Left ventricle myocardium inferior (tissue), 1 donor: ENCODE data around the gene PAN3. TPM values are rescaled to one million over a fixed set of nuclear protein-coding genes. Genes with fewer than 3 reads are reported as not detected.
A peak's percentile ranks its signal among the peaks of the same experiment; 100 is the strongest.

Experiments
- DNase-seq: peaks from one replicate; pipeline ENCODE4 v3.0.0-alpha.2; 2020
- H3K27ac ChIP-seq: fragments of 200-600 bp; replicated peaks from 2 replicates; pipeline ENCODE4 v1.8.0; 2021
- H3K27me3 ChIP-seq: fragments of 200-600 bp; 2 replicates; pipeline ENCODE4 v1.8.0; 2021; ENCODE audit warnings: low read depth
- H3K36me3 ChIP-seq: fragments of 200-600 bp; 2 replicates; pipeline ENCODE4 v1.8.0; 2021
- H3K4me1 ChIP-seq: fragments of 200-600 bp; 2 replicates; pipeline ENCODE4 v1.8.0; 2021
- H3K4me3 ChIP-seq: fragments of 200-600 bp; 2 replicates; pipeline ENCODE4 v1.8.0; 2021; ENCODE audit warnings: mild to moderate bottlenecking, moderate library complexity
- H3K9me3 ChIP-seq: fragments of 200-600 bp; replicated peaks from 2 replicates; pipeline ENCODE4 v1.8.0; 2021
- CTCF ChIP-seq: fragments of 200-600 bp; IDR thresholded peaks from 2 replicates; pipeline ENCODE4 v1.8.0; 2021; ENCODE audit warnings: antibody characterized with exemption, mild to moderate bottlenecking, borderline replicate concordance
- intact Hi-C: fragments of 100-400 bp; cut with micrococcal nuclease; formaldehyde crosslinking; loops from one replicate; pipeline ENCODE4 v1.11.0; 2022
- long read RNA-seq: library from polyadenylated mRNA; unstranded; transcript quantifications from one replicate; pipeline ENCODE4 v2.0.0, GENCODE V29; 2021
- total RNA-seq: library from RNA; stranded (reverse); fragmentation: NEBNext Ultra II Directional; extraction: Animal tissue kit (Norgen Biotek cat#: 25700); gene quantifications from one replicate; pipeline ENCODE4 v1.2.1, GENCODE V29; 2021
- donor health status: DM: no; HTN: yes; CAD: no; lungs with severe emphysema.

The PAN3 gene
- total RNA-seq: 9.6 TPM
- long read RNA-seq, partial matches to known transcripts: 1 of 3 reads
- long read RNA-seq, other reads (novel, unspliced or antisense): 2 of 3 reads

GRCh38 chr13:28138012-28138755 lies at the start of gene PAN3:
PAN3 (plus strand) TSS chr13:28138545; CDS start chr13:28138658, 113 bp downstream.
- peak; percentile 94 for DNase-seq
- H3K4me3 ChIP-seq: peak within 1 kb of the TSS; percentile 100
- H3K9me3 ChIP-seq: no peaks in the 10 kb centered on the region
- H3K36me3 ChIP-seq: no peaks in the 10 kb centered on the region
- peaks cover 57% of the 10 kb centered on the region for H3K4me1 ChIP-seq
- peak within 1 kb of the TSS; percentile 99 for H3K27ac ChIP-seq
- intact Hi-C loops: no loop called here
- H3K27me3 ChIP-seq: no peaks in the 10 kb centered on the region
- TF ChIP-seq CTCF: peak; percentile 28

GRCh38 chr13:28089065-28089464 lies 49.3 kb upstream of the PAN3 start:
- H3K36me3 ChIP-seq: no peaks in the 10 kb centered on the region
- no peak for TF ChIP-seq CTCF
- DNase-seq: no peak
- H3K9me3 ChIP-seq: no peaks in the 10 kb centered on the region
- intact Hi-C loops: no loop called here
- no peak overlapping the region for H3K27ac ChIP-seq
- no peak overlapping the region for H3K4me3 ChIP-seq
- no peaks in the 10 kb centered on the region for H3K4me1 ChIP-seq
- H3K27me3 ChIP-seq: peaks cover 44% of the 10 kb centered on the region

DNA sequence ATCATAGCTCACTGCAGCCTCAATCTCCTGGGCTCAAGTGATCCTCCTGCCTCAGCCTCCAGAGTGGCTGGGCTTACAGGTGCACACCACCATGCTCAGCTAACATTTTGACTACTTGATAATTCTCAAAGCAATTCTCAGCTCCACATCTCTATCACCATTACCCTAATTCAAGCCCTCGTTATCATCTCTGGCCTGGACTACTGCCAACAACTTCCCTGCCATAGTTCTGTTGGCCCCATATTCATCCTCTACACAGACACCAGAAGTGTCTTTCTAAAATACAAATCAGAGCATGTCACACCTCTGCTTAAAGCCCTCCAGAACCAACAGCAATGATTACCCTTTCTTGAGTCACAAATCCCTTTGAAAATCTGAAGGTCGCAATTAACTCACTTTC lies 45.9 kb upstream of the PAN3 start:
- no peaks in the 10 kb centered on the region for H3K9me3 ChIP-seq
- TF ChIP-seq CTCF: no peak
- no peak overlapping the region for H3K27ac ChIP-seq
- intact Hi-C loops: no loop called here
- no peak for DNase-seq
- H3K4me1 ChIP-seq: no peaks in the 10 kb centered on the region
- no peaks in the 10 kb centered on the region for H3K36me3 ChIP-seq
- no peak overlapping the region for H3K4me3 ChIP-seq
- peaks cover 67% of the 10 kb centered on the region for H3K27me3 ChIP-seq

- intact Hi-C loops: no loop called here
- Histone ChIP-seq H3K27me3 (peaks cover 70% of the 10 kb centered on the region), H3K4me3 (no peak overlapping the region), H3K4me1 (no peaks in the 10 kb centered on the region), H3K27ac (no peak overlapping the region), H3K36me3 (no peaks in the 10 kb centered on the region), H3K9me3 (no peaks in the 10 kb centered on the region)
- DNase-seq: no peak
- no peak for TF ChIP-seq CTCF
These were observed 44.5 kb upstream of the PAN3 start for GRCh38 chr13:28093881-28094280.

GRCh38 chr13:28094306-28094705 lies 44.0 kb upstream of the PAN3 start:
- H3K9me3 ChIP-seq: no peaks in the 10 kb centered on the region
- peaks cover 74% of the 10 kb centered on the region for H3K27me3 ChIP-seq
- no peaks in the 10 kb centered on the region for H3K36me3 ChIP-seq
- H3K4me1 ChIP-seq: no peaks in the 10 kb centered on the region
- no peak for TF ChIP-seq CTCF
- H3K27ac ChIP-seq: no peak overlapping the region
- intact Hi-C loops: no loop called here
- H3K4me3 ChIP-seq: no peak overlapping the region
- no peak for DNase-seq
